Stimulated activated CD8-positive, alpha-beta memory T cell treated with anti-CD3 and anti-CD28 coated beads, Interleukin-12 subunit alpha, Interleukin-12 subunit beta, amount 100 ng/mL, for 24 hours (primary cell): ENCODE results near the gene SNX24.
"Not testable (repeated sequence)": the region's sequence is repeated elsewhere in the genome, so short reads cannot be mapped to it uniquely, and the experiment has no call there.

Experiments used
- DNase-seq: peaks from one replicate; pipeline ENCODE4 v3.0.0-alpha.2; 2020; ENCODE audit errors: extremely low read depth

SNX24 gene

DNA sequence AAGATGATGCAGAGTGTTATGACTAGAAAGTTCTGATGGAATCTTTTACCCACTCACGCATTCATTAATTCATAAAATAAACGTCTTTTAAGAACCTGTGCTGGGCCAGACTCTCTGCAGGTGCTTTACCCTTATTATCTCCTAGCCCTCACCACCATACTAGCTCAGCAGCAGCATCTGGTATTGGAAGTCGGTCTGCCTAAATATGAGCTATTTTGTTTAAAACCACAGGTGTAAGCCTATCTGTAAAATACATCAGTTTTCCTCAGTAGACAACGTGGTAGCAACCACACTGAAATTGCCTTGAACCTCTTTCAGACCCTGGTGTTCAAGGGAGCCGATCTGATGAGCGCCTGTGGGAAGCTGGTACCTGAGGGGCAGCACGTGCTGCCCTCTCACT lies 121.7 kb downstream of the SNX24 start:
- no peak for DNase-seq

DNA sequence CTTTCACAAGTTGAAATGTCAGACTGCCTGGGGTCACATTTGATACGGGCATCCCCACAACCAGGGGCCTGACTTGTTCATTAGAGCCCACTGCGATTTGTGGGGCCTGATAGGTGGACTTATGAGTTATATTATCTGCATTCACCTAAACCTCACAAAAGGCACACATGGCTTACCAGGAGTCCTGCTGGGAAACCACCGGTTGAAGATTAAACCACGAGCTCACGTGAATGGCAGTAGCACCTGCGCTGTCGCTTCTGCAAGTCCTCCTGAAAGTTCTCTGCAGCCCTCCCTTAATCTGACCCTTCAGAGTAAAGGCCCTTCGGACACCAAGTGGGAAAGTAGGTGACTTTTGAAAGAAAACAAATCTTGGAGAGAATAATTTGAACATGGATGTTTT lies 122.2 kb downstream of the SNX24 start:
- DNase-seq: no peak

DNA sequence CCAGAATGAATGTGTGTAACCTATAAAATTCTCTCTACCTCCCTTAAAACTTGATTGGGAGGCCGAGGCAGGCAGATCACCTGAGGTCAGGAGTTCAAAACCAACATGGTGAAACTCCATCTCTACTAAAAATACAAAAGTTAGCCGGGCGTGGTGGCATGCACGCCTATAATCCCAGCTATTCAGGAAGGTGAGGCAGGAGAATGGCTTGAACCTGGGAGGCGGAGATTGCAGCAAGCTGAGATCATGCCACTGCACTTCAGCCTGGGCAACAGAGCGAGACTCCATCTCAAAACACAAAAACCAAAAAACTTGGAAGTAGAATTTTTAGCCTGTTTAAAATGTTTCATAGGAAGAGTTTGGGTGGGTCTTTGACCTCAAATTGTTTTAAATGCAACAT lies 122.6 kb downstream of the SNX24 start:
- DNase-seq: not testable (repeated sequence)

DNA sequence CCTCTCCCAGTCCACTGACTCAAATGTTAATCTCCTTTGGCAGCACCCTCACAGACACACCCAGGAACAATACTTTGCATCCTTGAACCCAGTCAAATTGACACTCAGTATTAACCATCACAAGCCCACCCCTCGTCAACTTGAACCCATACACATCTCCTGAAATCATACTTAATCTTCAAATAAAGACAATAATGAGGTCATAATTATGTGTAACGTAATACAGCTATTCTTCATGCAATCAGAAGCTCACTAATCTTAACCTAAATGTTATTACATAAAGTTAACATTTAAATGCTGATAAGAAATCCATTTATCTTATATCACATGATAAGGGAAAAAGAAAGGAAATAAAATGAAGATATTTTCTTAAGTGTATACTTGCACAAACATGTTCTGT lies 125.9 kb downstream of the SNX24 start:
- no peak for DNase-seq

DNA sequence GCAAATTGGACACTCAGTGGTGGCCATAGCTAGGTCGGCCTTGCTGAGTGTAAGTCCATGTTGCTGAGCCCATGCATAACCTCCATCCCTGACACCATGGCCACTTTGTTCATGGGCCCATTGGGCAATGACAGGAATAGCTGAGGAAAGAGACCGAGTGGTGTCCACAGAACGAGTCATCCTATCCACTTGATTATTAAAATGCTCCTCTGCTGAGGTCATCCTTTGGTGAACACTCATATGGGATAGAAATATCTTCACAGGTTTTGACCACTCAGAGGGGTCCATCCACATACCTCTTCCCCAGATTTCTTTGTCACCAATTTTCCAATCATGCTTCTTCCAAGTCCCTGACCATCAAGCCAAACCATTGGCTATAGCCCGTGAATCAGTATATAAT lies 127.5 kb downstream of the SNX24 start:
- DNase-seq: no peak

DNA sequence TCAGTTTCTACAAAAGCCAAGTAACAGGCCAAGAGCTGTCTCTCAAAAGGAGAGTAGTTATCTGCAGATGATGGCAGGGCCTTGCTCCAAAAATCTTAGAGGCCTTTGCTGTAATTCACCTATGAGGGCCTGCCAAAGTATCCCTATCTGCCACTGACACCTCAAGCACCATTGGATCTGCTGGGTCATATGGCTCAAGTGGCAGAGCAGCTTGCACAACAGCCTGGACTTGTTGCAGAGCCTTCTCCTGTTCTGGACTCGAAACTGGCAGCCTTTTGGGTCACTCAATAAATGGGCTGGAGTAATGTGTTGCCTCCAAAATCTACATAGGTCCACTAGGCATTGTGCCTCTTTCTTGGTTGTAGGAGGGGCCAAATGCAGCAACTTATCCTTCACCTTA lies 128.3 kb downstream of the SNX24 start:
- DNase-seq: not testable (repeated sequence)

DNA sequence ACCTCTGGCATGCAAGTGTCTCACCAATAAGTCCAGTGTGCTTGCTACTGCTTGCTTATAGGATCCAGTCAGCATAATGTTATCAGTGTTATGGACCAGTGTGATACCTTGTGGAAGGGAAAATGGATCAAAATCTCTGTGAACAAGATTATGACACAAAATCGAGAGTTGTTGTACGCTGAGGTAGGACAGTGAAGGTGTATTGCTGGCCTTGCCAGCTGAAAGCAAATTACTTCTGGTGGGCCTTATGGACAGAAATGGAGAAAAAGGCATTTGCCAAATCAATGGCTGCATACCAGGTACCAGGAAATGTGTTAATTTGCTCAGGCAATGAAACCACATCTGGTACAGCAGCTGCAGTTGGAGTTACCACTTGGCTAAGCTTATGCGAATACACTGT lies 128.8 kb downstream of the SNX24 start:
- not testable (repeated sequence) for DNase-seq

DNA sequence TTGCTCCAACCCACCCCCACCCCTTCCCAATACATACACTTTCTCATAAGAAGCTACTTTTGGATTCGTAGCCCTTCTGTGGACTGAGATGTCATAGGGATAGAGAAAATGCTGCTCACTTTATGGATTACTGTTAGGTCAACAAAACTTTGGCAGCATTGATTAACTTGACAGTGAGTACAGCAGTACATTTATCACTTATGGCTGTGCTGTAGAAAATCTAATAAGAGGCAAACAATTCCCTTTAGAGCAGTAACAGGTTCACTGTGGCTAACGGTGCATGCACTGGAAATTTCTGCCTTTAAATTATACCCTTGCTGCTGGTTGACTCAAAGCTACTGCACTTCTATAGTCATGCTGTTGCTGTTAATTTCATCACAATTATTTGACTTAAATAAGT lies 131.9 kb downstream of the SNX24 start:
- DNase-seq: no peak

DNA sequence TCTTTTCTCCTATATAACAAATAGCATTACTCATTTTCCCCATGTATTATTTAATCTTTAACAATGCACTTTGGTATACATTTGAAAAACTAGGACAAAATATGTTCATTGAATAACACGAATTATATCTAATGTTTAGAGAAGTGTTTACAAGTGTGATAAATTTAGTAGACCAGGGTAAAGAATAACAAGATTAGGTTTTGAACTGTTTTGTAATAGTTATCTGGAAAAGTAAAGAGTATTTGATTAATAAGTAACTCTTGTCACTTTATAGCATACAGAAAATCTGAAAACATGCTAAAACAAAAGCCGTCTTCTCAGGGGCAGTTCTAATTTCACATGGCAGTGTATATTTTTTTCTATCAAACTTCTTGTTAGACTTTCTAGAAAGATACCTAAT lies 132.7 kb downstream of the SNX24 start:
- DNase-seq: no peak

DNA sequence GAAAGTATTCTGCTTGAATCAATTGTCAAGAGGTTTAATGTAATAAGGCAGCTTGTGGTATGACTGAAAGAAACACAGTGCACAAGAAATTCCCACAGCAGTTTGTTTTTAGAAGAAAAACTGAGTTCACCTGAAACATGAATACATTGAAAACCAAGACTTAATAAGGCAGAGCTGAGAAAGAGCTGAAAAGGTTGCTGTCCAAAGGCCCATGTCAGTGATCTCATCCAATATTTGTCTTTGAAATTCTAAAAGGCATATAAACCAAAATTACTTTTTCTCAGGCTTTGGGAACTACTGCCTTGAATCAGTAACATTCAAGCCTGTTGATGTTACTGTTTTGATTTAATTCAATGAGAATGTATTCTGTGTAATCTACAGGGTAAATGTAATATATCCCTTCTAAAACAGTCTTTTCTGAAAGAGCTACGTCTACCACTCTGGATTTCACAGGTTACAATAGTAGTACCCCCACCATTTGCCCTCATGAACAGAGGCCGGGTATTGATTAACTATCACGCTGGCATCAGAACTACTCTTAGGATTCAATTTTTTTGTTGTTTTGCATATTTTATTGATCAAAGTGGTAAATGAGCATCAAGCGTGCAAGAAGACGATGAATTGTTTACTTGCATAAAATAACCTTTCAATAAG lies 133.4 kb downstream of the SNX24 start:
- DNase-seq: no peak

DNA sequence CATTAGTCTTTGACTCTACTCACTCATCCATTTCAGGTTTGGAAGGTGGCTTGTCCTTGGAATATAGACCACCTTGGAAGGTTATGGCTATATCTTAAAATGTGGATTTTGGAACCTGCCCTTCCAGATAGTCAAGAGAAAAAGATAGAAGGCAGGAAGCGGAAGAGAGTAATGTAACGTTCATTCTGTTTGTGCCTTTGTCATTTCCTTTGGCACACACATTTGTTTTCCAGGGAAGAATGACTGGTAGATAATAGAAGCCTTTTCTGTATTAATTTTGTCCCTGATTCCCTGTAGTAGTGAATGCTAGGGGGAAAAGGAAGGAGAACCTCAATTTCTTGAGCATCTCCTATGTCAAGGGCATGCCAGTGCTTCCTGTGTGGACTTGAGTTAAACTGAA lies 136.4 kb downstream of the SNX24 start:
- DNase-seq: no peak

DNA sequence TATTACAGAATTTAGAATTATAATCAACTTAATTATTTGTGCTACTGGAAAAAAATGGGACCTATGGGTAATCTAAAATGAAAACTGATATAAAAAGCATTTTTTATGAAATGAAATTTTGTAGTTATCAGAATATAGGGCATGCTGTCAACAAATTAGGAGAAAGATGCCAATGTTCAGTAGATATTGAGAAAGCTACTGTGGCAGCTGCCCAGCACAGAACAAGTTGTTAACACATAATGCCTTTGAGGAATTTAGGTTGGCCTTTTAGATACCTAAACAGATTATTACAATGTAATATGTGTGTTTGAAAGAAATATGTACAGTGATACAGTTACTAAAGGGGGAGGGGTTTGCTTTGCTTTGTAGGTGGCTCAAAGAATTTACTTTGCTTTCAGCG lies 137.0 kb downstream of the SNX24 start:
- DNase-seq: no peak

DNA sequence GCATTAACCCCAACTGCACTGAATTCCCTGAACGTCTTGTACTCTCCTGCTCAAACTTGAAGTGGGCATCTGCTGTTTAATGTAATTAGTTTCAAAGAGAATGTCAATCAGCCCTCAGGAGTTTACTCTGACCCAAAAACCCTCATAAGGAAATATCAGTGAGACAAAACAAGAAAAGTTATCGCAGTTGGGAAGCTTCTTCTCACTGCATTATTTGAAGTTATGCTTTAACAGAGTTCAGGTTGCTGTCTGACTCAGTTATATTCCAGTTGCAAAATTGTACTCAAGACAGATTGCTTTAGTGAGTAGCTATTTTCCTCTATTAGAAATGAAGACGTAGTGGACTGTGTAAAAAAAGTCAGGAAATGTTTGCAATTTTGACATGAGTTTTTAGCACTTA lies 139.0 kb downstream of the SNX24 start:
- no peak for DNase-seq

DNA sequence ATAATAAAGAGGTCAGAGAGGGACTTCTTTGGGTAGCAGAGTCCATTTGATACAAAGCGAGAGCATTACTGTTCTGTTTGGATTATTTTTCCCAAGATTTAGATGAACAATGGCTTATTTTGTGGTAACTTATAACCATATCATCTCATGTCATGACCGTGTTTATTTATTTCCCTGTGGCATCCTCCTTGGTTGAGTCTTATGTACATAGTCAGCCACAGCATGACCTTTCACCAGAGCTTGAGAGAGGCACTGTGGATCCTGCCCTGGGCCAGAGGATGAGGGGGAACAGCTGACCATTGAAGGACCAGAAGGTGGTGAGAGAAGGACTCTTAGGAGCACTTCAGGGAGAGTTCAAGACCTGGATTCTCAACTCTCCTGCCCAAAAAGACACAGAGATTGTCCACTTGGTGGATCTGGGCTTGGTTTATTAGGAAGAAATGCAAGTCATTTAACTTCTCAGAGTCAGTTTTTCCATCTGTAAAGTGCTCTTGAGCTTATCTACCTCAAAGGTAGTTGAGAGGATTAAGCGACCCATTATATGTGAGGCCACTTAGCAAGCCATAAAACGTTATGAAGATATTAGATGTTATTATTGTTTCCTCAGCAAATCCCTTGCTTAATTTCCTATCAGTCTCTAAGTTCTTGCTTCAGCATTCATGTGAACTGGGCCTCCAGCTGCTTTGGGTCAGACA lies 139.7 kb downstream of the SNX24 start:
- no peak for DNase-seq

DNA sequence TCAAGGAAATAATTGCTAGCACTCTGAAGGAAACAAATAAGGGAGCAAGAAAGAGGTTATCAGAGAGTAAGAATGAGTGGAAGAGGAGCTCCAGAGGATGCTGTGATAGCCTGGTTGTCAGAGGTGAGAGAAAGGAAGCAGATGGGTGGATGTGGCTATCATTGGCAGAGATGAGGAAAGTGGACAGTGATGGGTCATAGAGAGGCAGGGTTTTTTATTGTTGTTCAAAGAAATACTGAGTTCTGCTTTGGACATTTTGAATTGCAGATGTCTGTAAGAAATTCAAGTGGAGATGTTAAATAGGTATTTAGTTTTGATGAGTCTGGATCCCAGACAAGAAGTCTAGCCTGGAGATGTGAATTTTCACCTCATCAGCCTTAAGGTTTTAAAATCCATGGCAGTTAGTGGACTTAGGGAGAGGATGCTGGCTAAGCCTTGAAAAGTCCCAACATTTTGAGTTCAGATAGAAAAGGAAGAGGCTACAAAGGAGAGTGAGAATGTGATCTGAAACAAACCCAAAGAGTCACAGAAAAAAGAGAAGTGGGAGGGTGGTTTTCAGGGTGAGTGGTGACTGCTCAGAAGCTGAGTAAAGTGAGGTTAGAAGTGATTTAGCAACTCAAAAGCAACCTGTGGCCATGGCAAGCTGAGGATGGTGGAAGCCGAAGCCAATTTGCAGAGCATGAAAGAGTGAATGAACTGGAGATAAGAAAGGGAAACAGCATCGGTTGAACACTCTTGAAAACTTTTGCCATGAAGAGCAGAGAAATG lies 140.7 kb downstream of the SNX24 start:
- no peak for DNase-seq

DNA sequence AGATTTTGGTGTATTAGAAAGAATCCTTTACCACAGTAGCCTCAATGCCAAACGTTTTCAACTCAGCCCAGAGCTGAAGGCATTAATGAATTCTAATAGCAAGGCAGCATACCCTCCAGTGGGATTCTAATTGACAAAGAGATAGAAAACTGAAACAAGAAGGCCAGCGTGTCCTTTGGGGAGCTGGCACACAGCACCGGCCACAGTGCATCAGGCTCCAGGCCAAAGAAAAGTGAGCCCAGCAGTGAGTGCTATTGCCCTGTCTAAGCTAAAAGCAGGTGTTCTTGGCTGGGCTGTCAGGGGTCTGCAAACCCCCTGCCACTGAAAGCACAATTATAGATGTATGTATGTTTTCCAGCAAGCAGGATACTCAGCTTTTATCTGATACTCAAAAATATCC lies 150.7 kb downstream of the SNX24 start:
- no peak for DNase-seq

DNA sequence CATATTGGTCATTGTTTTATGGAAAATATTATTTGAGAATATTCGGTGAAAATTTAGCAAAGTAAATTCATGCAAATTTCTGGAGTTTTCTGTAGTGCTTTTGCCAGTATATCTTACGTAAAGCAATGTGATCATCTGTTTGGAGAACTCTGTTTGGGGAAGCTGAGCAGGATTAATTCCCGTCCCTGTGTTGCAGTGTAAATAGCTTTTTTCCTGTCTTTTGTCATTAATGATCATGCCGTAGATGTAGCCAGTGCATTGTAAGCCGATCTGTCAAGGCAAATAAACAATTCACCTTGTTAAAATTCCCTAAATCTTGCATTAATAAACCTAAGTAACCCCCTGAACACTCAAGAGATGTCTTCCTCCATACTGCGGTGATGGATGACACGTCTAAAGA lies 151.9 kb downstream of the SNX24 start:
- no peak for DNase-seq

DNA sequence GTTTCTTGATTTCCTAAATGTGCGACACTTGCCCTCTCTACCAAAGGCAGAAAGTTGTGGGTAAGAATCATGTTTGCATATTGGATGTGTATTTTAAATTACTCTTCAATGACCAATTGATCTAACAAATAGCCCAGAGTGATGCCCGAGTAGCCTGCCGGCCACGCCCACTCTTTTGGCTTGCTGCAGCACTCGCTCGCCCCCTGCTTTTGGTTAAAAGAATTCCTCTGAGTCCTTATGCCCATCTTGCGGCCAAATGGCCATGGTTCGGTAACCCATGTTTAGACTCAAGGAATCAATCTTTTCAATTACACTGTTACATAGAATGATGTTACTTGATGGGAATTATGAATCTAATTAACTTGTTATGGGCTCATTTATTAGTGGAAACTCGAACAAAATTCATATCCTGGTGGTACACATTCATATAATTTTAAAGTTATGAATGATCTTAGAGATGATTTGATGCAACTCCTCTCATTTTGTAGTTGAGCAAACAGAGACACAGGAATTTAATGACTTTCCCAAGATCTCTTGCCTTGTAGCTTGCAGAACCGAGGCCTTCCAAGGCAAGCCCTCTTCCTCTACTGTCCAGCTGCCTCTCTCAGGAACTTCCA lies 154.6 kb downstream of the SNX24 start:
- no peak for DNase-seq

DNA sequence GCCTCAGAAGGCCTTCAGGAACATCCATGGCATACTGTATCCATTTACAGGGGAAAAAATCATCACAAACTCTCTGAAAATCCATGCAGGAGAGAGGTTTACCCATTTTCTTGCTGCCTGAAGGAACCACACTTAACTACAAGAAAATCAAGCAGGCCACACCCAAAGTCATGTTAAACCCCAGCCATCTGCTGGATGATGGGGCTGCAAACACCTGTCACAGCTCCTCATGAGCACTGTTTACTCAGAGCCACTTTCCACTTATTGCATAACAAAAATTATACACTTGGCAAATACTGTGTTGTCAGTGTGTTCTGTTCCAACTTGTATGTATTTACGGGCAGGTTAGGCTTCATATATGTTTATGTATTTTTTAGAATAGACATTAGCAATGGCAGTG lies 155.3 kb downstream of the SNX24 start:
- no peak for DNase-seq

DNA sequence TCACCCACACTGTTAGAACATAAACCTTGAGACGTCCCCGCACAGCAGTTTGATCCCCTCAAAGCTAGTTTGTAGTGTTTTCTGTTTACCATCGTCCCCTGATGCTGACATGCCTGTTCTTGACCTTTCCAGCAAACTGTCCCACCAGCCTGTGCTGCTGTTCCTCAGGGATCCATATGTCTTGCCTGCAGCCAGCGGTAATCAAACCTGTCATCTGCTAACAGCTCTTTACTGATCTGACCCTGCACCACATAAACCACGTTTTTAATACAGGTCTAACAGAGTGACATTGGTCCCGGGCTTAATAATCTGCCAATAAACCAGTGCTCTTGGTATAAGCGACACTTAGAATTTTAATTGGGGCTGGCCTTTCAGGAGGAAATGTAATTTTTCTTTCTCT lies 156.4 kb downstream of the SNX24 start:
- no peak for DNase-seq

DNA sequence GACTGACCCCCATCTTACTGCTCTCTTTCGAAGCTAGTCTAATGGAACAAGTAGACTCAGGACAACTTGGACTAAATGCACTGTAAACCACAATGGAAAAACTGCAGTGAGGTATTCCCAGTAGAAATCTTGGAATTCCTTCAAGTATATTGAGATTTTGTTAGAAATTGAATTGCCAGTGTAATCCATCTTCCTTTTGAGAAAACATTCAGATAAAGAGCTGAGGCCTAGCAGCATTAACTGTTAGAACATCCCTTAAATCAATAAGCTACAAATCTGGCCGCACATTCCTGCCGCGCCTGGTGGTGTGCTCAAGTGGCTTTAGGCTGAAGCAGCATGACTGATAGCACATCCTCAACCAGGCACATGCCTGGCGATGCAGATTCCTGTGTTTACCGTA lies 161.8 kb downstream of the SNX24 start:
- no peak for DNase-seq

DNA sequence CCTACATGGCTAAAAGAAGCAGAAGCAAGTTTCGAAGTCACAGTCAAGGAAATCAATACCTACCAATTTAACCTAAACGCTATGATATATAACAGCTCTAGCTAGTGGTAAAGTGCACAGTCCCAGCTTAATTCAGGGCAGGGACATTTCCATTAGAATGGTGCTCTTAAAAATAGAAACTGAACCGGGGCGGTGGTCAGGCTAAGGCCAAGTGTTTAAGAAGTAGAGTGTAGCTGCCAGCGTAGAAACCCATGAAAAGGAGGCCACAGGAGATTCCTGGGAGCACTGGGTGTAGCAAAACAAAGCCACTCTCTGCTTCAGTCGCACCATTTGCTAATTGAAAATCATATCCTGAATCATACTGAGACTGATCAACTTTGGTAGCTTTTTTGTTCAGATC lies 162.3 kb downstream of the SNX24 start:
- no peak for DNase-seq

DNA sequence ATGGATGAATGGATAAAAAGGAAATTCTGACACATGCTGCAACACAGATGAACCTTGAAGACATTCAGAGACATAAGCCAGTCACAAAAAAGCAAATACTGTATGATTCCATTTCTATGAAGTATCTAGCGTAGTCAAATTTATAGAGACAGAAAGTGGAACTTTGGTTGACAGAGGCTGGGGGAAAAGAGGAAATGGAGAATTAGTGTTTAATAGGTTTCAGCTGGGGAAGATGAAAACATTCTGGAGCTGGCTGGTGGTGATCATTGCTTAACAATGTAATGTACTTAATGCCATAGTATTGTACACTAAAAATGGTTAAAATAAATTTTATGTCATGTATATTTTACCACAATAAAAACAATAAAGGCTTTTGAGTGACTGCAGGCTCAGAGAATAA lies 166.9 kb downstream of the SNX24 start:
- DNase-seq: no peak
